LNCAP (cell line): Measurements from ENCODE around the gene AFF2.

Source experiments
- TF ChIP-seq, protein P1 (sequence below): fragments of 450-650 bp; IDR thresholded peaks from 2 replicates; pipeline ENCODE4 v1.5.1; 2017; ENCODE audit warnings: mild to moderate bottlenecking

Gene AFF2

DNA sequence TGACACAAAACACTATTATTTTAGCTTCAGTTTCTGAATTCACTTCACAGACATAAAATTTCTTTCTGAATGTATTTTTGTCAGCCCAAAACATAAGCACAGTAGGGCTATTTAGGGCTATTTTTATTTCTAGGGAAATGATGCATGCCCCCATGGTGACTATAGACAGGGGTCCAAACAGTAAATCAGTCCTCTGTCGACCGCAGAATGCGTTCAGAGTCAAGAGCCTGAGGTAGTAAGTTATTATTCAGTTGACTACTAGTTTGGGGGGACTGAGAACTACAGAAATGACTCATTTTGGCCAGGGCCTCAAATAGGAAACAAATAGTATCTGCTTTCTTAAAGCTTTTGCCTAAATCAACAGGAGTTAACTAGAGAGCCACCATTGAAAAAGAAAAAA, 414.4 kb downstream of the AFF2 start:
- TF ChIP-seq, protein P1, sequence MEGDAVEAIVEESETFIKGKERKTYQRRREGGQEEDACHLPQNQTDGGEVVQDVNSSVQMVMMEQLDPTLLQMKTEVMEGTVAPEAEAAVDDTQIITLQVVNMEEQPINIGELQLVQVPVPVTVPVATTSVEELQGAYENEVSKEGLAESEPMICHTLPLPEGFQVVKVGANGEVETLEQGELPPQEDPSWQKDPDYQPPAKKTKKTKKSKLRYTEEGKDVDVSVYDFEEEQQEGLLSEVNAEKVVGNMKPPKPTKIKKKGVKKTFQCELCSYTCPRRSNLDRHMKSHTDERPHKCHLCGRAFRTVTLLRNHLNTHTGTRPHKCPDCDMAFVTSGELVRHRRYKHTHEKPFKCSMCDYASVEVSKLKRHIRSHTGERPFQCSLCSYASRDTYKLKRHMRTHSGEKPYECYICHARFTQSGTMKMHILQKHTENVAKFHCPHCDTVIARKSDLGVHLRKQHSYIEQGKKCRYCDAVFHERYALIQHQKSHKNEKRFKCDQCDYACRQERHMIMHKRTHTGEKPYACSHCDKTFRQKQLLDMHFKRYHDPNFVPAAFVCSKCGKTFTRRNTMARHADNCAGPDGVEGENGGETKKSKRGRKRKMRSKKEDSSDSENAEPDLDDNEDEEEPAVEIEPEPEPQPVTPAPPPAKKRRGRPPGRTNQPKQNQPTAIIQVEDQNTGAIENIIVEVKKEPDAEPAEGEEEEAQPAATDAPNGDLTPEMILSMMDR = no peak

DNA sequence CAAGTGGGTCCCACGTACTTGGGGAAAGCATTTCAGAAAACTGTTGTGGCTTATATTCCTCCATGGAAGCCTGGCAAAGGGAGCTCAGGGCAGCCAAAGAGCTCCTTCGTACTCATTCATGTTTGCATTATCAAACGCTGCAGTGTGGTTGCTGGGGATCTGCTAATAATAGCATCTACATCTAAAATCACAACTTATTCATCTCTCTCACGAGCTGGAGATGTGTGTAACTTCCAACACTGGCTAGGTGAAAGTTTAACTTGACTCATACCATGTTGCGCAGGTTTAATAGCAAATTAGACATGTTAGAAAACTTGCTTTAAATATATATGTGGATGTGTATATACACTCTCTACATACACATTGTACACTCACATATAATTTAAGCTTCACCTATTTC, 415.1 kb downstream of the AFF2 start:
- TF ChIP-seq, protein P1 = no peak

DNA sequence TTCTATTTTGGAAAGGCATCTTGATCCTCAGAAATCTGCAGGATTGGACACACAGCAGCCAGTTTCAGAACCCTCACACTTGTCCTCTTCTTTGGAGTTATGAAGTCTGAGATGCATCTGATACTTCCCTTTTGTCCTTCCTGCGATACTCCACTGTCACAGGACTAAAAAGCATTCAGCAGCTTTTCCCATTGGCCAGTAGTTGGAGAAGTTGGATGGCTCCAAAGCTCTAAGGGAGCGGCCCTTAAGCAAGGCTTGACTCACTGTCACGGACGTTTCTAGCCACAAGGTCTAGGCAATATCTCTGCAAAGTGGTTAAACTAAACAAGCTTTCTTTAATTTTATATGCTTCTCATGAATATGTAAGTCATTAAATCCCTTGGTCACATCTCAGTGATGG, 417.0 kb downstream of the AFF2 start:
- TF ChIP-seq, protein P1 = no peak

DNA sequence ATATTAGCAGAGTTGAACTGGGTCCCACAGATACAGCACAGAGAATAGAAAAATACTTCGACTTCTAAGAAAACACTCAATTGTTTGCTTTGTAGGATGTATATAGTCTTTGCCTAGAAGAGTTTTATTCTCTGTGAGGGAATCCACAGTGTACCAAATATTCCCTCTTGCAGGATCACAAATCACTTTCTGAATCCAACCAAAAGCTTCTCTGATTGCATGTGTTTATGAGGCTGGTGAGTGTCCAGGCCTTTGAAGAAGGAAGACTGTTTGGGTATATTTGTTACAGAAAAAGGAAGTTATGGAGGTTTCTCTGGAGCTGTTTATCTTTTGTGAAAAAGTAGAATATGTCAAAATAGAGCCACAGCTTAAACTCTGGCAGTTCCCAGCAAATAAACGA, 423.2 kb downstream of the AFF2 start:
- TF ChIP-seq, protein P1 = no peak

DNA sequence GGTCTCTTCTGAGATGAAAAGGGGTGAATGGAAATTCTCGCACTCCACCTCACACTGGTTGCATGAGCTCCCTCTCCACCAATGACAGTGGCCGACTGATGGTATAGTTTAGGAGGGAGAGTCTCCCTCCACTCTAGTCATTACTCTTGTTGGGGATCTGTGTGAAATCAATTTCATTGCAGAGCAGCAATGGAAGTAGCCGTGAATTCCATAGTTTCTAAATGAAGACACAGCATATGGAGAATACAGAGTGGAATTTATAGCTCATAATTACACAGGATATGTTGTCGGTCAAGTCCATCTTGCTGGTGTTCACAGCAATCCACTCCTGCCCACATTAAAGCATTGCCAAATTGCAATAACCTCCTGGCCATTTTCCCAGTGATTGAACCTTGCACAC, 426.0 kb downstream of the AFF2 start:
- TF ChIP-seq, protein P1 = no peak

DNA sequence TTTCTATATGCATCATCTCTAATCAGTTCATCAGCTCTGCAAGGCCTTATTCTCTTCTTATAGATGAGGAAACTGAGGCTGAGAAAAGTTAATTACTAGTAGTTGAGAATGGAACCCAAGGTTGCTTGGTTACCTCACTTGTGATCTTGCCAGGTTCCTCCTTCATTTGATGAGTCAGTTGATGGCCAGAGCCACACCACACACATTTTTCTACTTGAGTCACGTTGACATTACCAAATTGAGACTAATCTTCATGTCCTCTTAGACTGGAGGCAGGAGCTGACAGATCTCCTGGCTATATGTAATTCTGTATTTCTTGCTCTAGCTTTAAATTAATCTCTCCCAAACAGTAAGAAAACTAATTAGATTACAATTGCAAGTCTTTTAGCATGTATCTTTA, 428.4 kb downstream of the AFF2 start:
- TF ChIP-seq, protein P1 = no peak

DNA sequence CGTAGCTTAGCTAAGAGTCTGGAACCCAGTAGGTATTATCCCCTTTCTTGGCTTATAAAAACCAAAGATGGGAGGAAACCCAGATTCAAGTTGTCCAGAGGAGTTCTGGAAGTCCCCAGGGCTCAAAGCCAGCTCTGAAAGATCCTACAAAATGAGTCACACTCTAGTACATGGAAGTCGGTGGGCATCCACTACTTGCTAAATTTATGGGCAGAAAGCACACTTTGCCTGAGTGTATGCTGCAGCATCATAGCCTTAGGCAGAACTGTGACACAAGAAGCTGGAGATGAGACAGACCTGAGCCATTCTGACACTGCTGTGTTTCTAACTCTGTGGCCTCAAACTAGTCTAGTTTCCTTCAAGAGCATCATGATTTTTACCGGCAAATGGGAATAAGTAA, 429.3 kb downstream of the AFF2 start:
- TF ChIP-seq, protein P1 = no peak

DNA sequence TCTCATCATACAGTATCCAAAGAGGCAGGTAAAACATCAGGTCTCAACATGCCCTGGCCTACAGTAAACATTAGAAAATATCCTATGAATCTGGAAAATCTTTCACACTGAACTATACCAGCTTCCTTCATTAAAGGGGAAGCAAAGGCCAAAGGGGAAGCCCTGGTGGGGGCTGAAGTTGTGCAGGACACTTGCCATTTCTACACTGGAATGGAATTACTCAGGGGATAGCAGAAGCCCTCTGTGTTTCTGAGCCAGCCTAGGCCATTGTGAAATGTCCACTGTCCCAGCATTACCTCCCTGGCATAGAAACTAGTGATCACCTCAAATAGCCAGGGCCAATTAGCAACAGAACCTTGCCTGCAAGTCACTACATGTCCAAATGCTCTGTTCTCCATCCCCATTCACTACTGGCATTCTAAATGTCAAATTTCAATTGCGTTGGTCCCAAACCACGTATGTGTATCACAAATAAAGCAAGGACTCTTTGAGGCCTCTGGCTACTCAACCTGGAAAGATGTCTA, 429.9 kb downstream of the AFF2 start:
- TF ChIP-seq, protein P1 = no peak
